ENCODE results near the gene RNF180. TPM values are rescaled to one million over a fixed set of nuclear protein-coding genes. Genes with fewer than 3 reads are reported as not detected.
A peak's percentile ranks its signal among the peaks of the same experiment; 100 is the strongest.

Gene RNF180
- total and polyA plus RNA-seq, 8 donors, result 1.2 to 15.4 (median 4.2) TPM

DNA sequence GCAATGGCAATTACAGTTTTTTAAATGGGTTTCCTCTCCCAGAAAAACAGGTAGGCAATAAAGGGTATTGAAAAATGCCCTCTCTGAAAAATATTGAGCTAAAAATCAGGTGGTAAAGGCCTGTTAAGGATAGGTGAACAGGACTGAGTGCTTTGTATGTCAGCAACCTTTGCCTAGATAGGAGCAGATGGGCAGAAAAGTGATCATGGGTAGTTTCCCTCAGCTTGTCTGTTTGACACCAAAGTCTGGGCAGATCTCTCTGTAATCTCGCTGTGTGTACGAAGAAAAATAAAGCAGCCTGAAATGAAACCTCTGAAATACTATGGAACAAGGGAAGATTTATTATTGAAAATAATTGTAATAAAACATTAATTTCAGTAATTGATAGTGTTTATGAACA is 15.8 kb downstream of the RNF180 start:
- Histone ChIP-seq H3K4me1 (peaks cover 0 to 9% (median 3%) of the 10 kb centered on the region in 4 donors), H3K4me3 (no peak overlapping the region), H3K36me3 (no peaks in the 10 kb centered on the region), H3K9me3 (no peaks in the 10 kb centered on the region), H3K27me3 (no peaks in the 10 kb centered on the region), H3K27ac (peak overlapping the region in 1 of 5 donors; percentile 6)
- WGBS, 5 donors, result 65 to 91% (median 73%) methylated on average over 2 of the region's 2 CpGs
- no peak for DNase-seq
- no peak for TF ChIP-seq EP300 (IDR thresholded peaks at IDR 0.05)
- intact Hi-C loops (cut with DNase I; ENCODE audit: low total_unique reads), result no loop called here

DNA sequence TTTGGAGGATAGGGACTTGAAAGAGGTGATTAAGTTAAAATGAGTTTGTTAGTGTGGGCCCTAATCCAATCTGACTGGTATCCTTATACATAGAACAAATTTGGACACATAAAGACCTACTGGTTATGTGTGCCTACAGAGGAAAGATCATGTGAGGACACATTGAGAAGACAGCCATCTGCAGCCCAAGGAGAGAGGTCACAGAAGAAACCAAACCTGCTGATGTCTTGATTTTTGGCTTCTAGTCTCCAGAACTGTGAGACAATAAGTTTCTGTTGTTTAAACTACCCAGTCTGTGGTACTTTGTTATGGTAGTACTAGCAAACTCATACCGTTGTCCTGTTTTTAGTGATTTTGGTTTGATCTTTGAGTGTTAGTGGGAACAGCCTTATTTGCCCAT is 18.3 kb downstream of the RNF180 start:
- no peak overlapping the region for H3K27ac ChIP-seq
- no peaks in the 10 kb centered on the region for H3K9me3 ChIP-seq
- no peak for DNase-seq
- no peaks in the 10 kb centered on the region for H3K27me3 ChIP-seq
- no peaks in the 10 kb centered on the region for H3K36me3 ChIP-seq
- TF ChIP-seq, protein P1, sequence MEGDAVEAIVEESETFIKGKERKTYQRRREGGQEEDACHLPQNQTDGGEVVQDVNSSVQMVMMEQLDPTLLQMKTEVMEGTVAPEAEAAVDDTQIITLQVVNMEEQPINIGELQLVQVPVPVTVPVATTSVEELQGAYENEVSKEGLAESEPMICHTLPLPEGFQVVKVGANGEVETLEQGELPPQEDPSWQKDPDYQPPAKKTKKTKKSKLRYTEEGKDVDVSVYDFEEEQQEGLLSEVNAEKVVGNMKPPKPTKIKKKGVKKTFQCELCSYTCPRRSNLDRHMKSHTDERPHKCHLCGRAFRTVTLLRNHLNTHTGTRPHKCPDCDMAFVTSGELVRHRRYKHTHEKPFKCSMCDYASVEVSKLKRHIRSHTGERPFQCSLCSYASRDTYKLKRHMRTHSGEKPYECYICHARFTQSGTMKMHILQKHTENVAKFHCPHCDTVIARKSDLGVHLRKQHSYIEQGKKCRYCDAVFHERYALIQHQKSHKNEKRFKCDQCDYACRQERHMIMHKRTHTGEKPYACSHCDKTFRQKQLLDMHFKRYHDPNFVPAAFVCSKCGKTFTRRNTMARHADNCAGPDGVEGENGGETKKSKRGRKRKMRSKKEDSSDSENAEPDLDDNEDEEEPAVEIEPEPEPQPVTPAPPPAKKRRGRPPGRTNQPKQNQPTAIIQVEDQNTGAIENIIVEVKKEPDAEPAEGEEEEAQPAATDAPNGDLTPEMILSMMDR (IDR thresholded peaks at IDR 0.05), result no peak
- TF ChIP-seq EP300 (IDR thresholded peaks at IDR 0.05), result no peak
- no peak for TF ChIP-seq POLR2A (IDR thresholded peaks at IDR 0.05)
- TF ChIP-seq POLR2AphosphoS5 (IDR thresholded peaks at IDR 0.05), result no peak
- peaks cover 0 to 9% (median 3%) of the 10 kb centered on the region in 4 donors for H3K4me1 ChIP-seq
- 91 to 100% (median 100%) methylated on average over 1 of the region's 1 CpG for WGBS, 5 donors
- intact Hi-C loops (cut with DNase I; ENCODE audit: low total_unique reads), result no loop called here
- H3K4me3 ChIP-seq, result no peak overlapping the region

GRCh38 chr5:64184832-64185231 is 19.2 kb downstream of the RNF180 start:
- Histone ChIP-seq H3K9me3 (no peaks in the 10 kb centered on the region), H3K27me3 (no peaks in the 10 kb centered on the region), H3K4me1 (peaks cover 0 to 9% (median 3%) of the 10 kb centered on the region in 4 donors), H3K27ac (no peak overlapping the region), H3K36me3 (no peaks in the 10 kb centered on the region), H3K4me3 (no peak overlapping the region)
- 76 to 91% (median 90%) methylated on average over 1 of the region's 1 CpG for whole genome bisulfite sequencing, 5 donors
- TF ChIP-seq EP300 (IDR thresholded peaks at IDR 0.05) (no peak), POLR2AphosphoS5 (IDR thresholded peaks at IDR 0.05) (no peak), POLR2A (IDR thresholded peaks at IDR 0.05) (no peak)
- TF ChIP-seq, protein P1 (IDR thresholded peaks at IDR 0.05), result no peak
- DNase-seq, result no peak
- intact Hi-C loops (cut with DNase I; ENCODE audit: low total_unique reads), result no loop called here

- H3K9me3 ChIP-seq, result no peaks in the 10 kb centered on the region
- peaks cover 0 to 9% (median 4%) of the 10 kb centered on the region in 4 donors for H3K4me1 ChIP-seq
- intact Hi-C loops (cut with DNase I; ENCODE audit: low total_unique reads), result no loop called here
- TF ChIP-seq, protein P1 (IDR thresholded peaks at IDR 0.05), result no peak
- no peak for TF ChIP-seq POLR2A (IDR thresholded peaks at IDR 0.05)
- TF ChIP-seq POLR2AphosphoS5 (IDR thresholded peaks at IDR 0.05), result no peak
- TF ChIP-seq EP300 (IDR thresholded peaks at IDR 0.05), result no peak
- no peak overlapping the region for H3K4me3 ChIP-seq
- no peaks in the 10 kb centered on the region for H3K27me3 ChIP-seq
- WGBS, 5 donors, result 89 to 100% (median 96%) methylated on average over 1 of the region's 1 CpG
- DNase-seq, result no peak
- no peak overlapping the region for H3K27ac ChIP-seq
- H3K36me3 ChIP-seq, result no peaks in the 10 kb centered on the region
These were observed 23.1 kb downstream of the RNF180 start for GRCh38 chr5:64188776-64189175.

GRCh38 chr5:64190562-64191306 is 25.1 kb downstream of the RNF180 start:
- Histone ChIP-seq H3K27ac (no peak overlapping the region), H3K4me3 (no peak overlapping the region), H3K9me3 (no peaks in the 10 kb centered on the region), H3K4me1 (peaks cover 0 to 9% (median 4%) of the 10 kb centered on the region in 4 donors), H3K27me3 (no peaks in the 10 kb centered on the region), H3K36me3 (no peaks in the 10 kb centered on the region)
- intact Hi-C loops (cut with DNase I; ENCODE audit: low total_unique reads), result no loop called here
- WGBS, 5 donors, result 44 to 69% (median 51%) methylated on average over 2 of the region's 2 CpGs
- DNase-seq, result no peak
- TF ChIP-seq, protein P1 (IDR thresholded peaks at IDR 0.05), result no peak
- TF ChIP-seq EP300 (IDR thresholded peaks at IDR 0.05) (no peak), POLR2AphosphoS5 (IDR thresholded peaks at IDR 0.05) (no peak)
